Panc1 (cell line): ENCODE results near the gene PC. TPM values are rescaled to one million over a fixed set of nuclear protein-coding genes. Genes with fewer than 3 reads are reported as not detected.

Experiments used
- ATAC-seq: fragments of 200-7000 bp; cut with Tn5 transposase; 2 replicates; pipeline ENCODE4 v1.9.1; 2020; ENCODE audit warnings: mild to moderate bottlenecking, moderate library complexity
- BruUV-seq: library from RNA; stranded (reverse); fragments of 400-500 nt; replicated peaks from 2 replicates; lab custom pipeline; 2021; lab: Mats Ljungman, UMichigan
- CTCF ChIA-PET: fragments of 300-600 bp; sonication (Branson Sonifier 250); formaldehyde crosslinking; loops from one replicate; lab custom pipeline; 2022; ENCODE audit warnings: antibody characterized with exemption; lab: Charles Lee
- POLR2A ChIA-PET: fragments of 300-600 bp; sonication (Branson Sonifier 250); formaldehyde crosslinking; loops from one replicate; lab custom pipeline; 2022; ENCODE audit warnings: antibody characterized with exemption; lab: Charles Lee
- DNase-seq: peaks from one replicate; pipeline ENCODE4 v3.0.0-alpha.2; 2010; ENCODE audit warnings: low read depth, low spot score
- H3K27ac ChIP-seq: 2 replicates; pipeline ENCODE4 v1.5.1; 2011; ENCODE audit warnings: mild to moderate bottlenecking, low read length, inconsistent platforms
- H3K27me3 ChIP-seq: fragments of 200-500 bp; sonication (Bioruptor generic); 2 replicates; pipeline ENCODE4 v1.6.0; 2014; ENCODE audit warnings: low read length, inconsistent platforms; ENCODE audit not compliant: control insufficient read depth, insufficient read depth
- H3K36me3 ChIP-seq: fragments of 200-500 bp; sonication (Bioruptor generic); 2 replicates; pipeline ENCODE4 v1.5.1; 2014; ENCODE audit warnings: inconsistent platforms, mild to moderate bottlenecking, low read length, moderate library complexity; ENCODE audit not compliant: control insufficient read depth, insufficient read depth
- H3K4me1 ChIP-seq: 2 replicates; pipeline ENCODE4 v1.5.1; 2011; ENCODE audit warnings: inconsistent platforms, mild to moderate bottlenecking, low read length, moderate library complexity; ENCODE audit not compliant: control insufficient read depth, insufficient read depth
- H3K4me3 ChIP-seq, 2 experiments: 2 replicates each; pipeline ENCODE4 v1.5.1; 2011 to 2012; ENCODE audit warnings: low read depth in 2 of 2, low read length in 2 of 2, mild to moderate bottlenecking in 2 of 2, inconsistent platforms in 1 of 2, moderate library complexity in 1 of 2
- H3K9me3 ChIP-seq: fragments of 200-500 bp; sonication (Bioruptor generic); 2 replicates; pipeline ENCODE4 v1.5.1; 2014; ENCODE audit warnings: low read depth, mild to moderate bottlenecking, inconsistent platforms, low read length, moderate library complexity; ENCODE audit not compliant: control insufficient read depth, insufficient read depth
- POLR2AphosphoS5 ChIP-seq: IDR thresholded peaks from 2 replicates; pipeline ENCODE4 v1.6.1; 2012; ENCODE audit warnings: mild to moderate bottlenecking, low read depth, low read length, moderate library complexity
- SIN3A ChIP-seq: IDR thresholded peaks from 2 replicates; pipeline ENCODE4 v1.6.1; 2012; ENCODE audit warnings: low read depth, mild to moderate bottlenecking, low read length, moderate library complexity, borderline replicate concordance; ENCODE audit not compliant: insufficient read depth
- TCF7L2 ChIP-seq: IDR thresholded peaks from 2 replicates; pipeline ENCODE4 v1.6.1; 2011; ENCODE audit warnings: mild to moderate bottlenecking, low read depth, low read length, inconsistent platforms
- in situ Hi-C: cut with HindIII; loops from 2 replicates; pipeline ENCODE4 v1.10.0; 2016; ENCODE audit warnings: low sequenced_read_pairs, low pct_unique_long_range_greater_than_20kb
- intact Hi-C: fragments of 100-400 bp; cut with micrococcal nuclease; formaldehyde crosslinking; loops from one replicate; pipeline ENCODE4 v1.10.0; 2022; ENCODE audit not compliant: unreplicated experiment
- total RNA-seq: library from RNA; stranded (reverse); gene quantifications from one replicate; pipeline ENCODE4 v1.2.1, GENCODE V29; 2021; ENCODE audit not compliant: unreplicated experiment
- TF ChIP-seq, protein P1 (sequence below), 2 experiments: IDR thresholded peaks; 2 replicates each; pipeline ENCODE4 v1.6.1; 2011 to 2012; ENCODE audit warnings: low read depth in 2 of 2, control low read depth in 1 of 2, low read length in 1 of 2, mild to moderate bottlenecking in 1 of 2, moderate library complexity in 1 of 2; ENCODE audit not compliant: insufficient read depth in 1 of 2
- TF ChIP-seq, protein P2 (sequence below): fragments of 450-650 bp; IDR thresholded peaks from 2 replicates; pipeline ENCODE4 v1.5.1; 2017; ENCODE audit warnings: mild to moderate bottlenecking

The PC gene
- total RNA-seq, 1 experiment from 2014 or later = 12.8 TPM

DNA sequence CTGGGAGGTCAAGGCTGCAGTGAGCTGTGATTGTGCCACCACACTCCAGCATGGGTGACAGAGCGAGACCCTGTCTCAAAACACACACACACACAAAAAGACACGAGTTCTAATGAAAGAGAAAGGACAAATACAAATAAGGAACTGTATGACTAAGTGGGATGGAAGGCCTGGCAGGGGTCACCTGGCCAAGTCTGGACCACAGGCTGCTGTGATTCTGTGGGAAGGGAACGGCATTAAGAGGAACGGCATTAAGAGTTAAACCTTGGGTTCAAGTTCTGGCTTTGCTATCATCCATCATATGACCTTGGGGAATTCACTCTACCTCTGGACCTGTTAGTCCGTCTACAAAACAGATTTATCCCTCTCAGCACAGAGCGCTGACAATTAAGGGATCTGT lies 53.6 kb downstream of the PC start:
- TF ChIP-seq SIN3A (no peak), POLR2AphosphoS5 (no peak), TCF7L2 (no peak)
- TF ChIP-seq, protein P1, sequence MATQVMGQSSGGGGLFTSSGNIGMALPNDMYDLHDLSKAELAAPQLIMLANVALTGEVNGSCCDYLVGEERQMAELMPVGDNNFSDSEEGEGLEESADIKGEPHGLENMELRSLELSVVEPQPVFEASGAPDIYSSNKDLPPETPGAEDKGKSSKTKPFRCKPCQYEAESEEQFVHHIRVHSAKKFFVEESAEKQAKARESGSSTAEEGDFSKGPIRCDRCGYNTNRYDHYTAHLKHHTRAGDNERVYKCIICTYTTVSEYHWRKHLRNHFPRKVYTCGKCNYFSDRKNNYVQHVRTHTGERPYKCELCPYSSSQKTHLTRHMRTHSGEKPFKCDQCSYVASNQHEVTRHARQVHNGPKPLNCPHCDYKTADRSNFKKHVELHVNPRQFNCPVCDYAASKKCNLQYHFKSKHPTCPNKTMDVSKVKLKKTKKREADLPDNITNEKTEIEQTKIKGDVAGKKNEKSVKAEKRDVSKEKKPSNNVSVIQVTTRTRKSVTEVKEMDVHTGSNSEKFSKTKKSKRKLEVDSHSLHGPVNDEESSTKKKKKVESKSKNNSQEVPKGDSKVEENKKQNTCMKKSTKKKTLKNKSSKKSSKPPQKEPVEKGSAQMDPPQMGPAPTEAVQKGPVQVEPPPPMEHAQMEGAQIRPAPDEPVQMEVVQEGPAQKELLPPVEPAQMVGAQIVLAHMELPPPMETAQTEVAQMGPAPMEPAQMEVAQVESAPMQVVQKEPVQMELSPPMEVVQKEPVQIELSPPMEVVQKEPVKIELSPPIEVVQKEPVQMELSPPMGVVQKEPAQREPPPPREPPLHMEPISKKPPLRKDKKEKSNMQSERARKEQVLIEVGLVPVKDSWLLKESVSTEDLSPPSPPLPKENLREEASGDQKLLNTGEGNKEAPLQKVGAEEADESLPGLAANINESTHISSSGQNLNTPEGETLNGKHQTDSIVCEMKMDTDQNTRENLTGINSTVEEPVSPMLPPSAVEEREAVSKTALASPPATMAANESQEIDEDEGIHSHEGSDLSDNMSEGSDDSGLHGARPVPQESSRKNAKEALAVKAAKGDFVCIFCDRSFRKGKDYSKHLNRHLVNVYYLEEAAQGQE (IDR thresholded peaks at IDR 0.05; ENCODE audit: insufficient read depth in 1 of 2, low read depth in 2 of 2, low read length in 1 of 2) = no peak
- TF ChIP-seq, protein P2, sequence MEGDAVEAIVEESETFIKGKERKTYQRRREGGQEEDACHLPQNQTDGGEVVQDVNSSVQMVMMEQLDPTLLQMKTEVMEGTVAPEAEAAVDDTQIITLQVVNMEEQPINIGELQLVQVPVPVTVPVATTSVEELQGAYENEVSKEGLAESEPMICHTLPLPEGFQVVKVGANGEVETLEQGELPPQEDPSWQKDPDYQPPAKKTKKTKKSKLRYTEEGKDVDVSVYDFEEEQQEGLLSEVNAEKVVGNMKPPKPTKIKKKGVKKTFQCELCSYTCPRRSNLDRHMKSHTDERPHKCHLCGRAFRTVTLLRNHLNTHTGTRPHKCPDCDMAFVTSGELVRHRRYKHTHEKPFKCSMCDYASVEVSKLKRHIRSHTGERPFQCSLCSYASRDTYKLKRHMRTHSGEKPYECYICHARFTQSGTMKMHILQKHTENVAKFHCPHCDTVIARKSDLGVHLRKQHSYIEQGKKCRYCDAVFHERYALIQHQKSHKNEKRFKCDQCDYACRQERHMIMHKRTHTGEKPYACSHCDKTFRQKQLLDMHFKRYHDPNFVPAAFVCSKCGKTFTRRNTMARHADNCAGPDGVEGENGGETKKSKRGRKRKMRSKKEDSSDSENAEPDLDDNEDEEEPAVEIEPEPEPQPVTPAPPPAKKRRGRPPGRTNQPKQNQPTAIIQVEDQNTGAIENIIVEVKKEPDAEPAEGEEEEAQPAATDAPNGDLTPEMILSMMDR = no peak
- peaks cover 15% of the 10 kb centered on the region for H3K4me1 ChIP-seq
- H3K36me3 ChIP-seq = no peaks in the 10 kb centered on the region
- no peaks in the 10 kb centered on the region for H3K9me3 ChIP-seq
- no peak for DNase-seq
- no peak overlapping the region for H3K27ac ChIP-seq
- ChIA-PET CTCF (no interaction called here), POLR2A (no interaction called here)
- BruUV-seq = no TSS peak
- intact Hi-C loops (no loop called here), in situ Hi-C loops (no loop called here)
- no peak overlapping the region for H3K4me3 ChIP-seq
- 0 out of 2 replicates have a peak, but pooled peaks have one; percentile 7 for ATAC-seq
- H3K27me3 ChIP-seq = no peaks in the 10 kb centered on the region

DNA sequence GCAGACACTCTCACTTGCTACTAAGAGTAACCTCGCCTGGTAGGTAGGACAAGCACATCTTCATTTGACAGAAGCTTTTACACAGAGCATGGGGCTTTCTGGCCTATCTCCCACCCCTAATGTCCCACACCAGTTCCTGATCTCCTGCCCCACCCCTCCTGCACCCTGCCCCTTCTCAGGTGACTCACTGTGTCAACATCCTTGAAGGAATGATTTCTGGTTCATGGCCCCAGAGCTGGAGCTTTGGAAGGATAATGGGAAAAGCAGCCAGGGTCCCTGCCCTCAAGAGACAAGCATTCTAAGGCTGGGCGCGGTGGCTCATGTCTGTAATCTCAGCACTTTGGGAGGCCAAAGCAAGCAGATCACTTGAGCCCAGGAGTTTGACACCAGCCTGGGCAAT lies 54.1 kb downstream of the PC start:
- no peaks in the 10 kb centered on the region for H3K36me3 ChIP-seq
- TF ChIP-seq POLR2AphosphoS5 = no peak
- no peak for TF ChIP-seq SIN3A
- no peak for TF ChIP-seq TCF7L2
- TF ChIP-seq, protein P2 = no peak
- TF ChIP-seq, protein P1 (IDR thresholded peaks at IDR 0.05; ENCODE audit: insufficient read depth in 1 of 2, low read depth in 2 of 2, low read length in 1 of 2) = no peak
- ChIA-PET POLR2A (no interaction called here), CTCF (interaction anchor here (0.7 kb wide), 1 partner anchor 24 kb away, joined by 4 read pairs; no protein-coding TSS in a partner anchor)
- in situ Hi-C loops (no loop called here), intact Hi-C loops (no loop called here)
- BruUV-seq = no TSS peak
- peak; percentile 75 for ATAC-seq
- no peaks in the 10 kb centered on the region for H3K27me3 ChIP-seq
- peaks cover 15% of the 10 kb centered on the region for H3K4me1 ChIP-seq
- no peaks in the 10 kb centered on the region for H3K9me3 ChIP-seq
- no peak for DNase-seq
- no peak overlapping the region for H3K27ac ChIP-seq
- H3K4me3 ChIP-seq = no peak overlapping the region
